GM12878 (cell line): ENCODE measurements around the gene NOX1.
"Not testable (repeated sequence)": the region's sequence is repeated elsewhere in the genome, so short reads cannot be mapped to it uniquely, and the experiment has no call there.

Experiments used
- BRCA1 ChIP-seq: IDR thresholded peaks from 2 replicates; pipeline ENCODE4 v1.6.1; 2011; ENCODE audit warnings: low read depth, low read length, improper control_type of control experiment
- EP300 ChIP-seq, 2 experiments: fragments of 150-350 bp in 1 of 2; IDR thresholded peaks; 2 replicates each; pipeline ENCODE4 v1.6.1; 2011 to 2012; ENCODE audit warnings: low read depth in 2 of 2, low read length in 2 of 2, borderline replicate concordance in 1 of 2, improper control_type of control experiment in 1 of 2, inconsistent platforms in 1 of 2; ENCODE audit not compliant: control insufficient read depth in 1 of 2
- EZH2 ChIP-seq: IDR thresholded peaks from 2 replicates; pipeline ENCODE4 v1.6.1; 2012; ENCODE audit warnings: low read depth, mild to moderate bottlenecking, control low read depth, inconsistent platforms, low read length, borderline replicate concordance; ENCODE audit not compliant: control insufficient read depth
- FOXK2 ChIP-seq: fragments of 450-650 bp; IDR thresholded peaks from 2 replicates; pipeline ENCODE4 v1.6.1; 2017; ENCODE audit warnings: mild to moderate bottlenecking, moderate library complexity
- GABPA ChIP-seq: IDR thresholded peaks from 2 replicates; pipeline ENCODE4 v1.6.1; 2014; ENCODE audit warnings: antibody characterized with exemption, low read depth, mild to moderate bottlenecking, inconsistent platforms
- JUND ChIP-seq: IDR thresholded peaks from 2 replicates; pipeline ENCODE4 v1.6.1; 2012; ENCODE audit warnings: low read depth, mild to moderate bottlenecking, low read length, improper control_type of control experiment, moderate library complexity
- MYC ChIP-seq: IDR thresholded peaks from 2 replicates; pipeline ENCODE4 v1.6.1; 2011; ENCODE audit warnings: mild to moderate bottlenecking, low read length, moderate library complexity, inconsistent platforms; ENCODE audit not compliant: insufficient read depth, insufficient replicate concordance, insufficient read length, severe bottlenecking
- NBN ChIP-seq: fragments of 450-650 bp; IDR thresholded peaks from 2 replicates; pipeline ENCODE4 v1.6.1; 2016
- NR2C1 ChIP-seq: fragments of 450-650 bp; IDR thresholded peaks from 2 replicates; pipeline ENCODE4 v1.6.1; 2017; ENCODE audit warnings: antibody characterized with exemption, mild to moderate bottlenecking, moderate library complexity
- SMAD1 ChIP-seq: fragments of 450-650 bp; IDR thresholded peaks from 2 replicates; pipeline ENCODE4 v1.6.1; 2018; ENCODE audit warnings: mild to moderate bottlenecking, low read depth; ENCODE audit not compliant: partially characterized antibody
- TCF7 ChIP-seq: IDR thresholded peaks from 2 replicates; pipeline ENCODE4 v1.6.1; 2014; ENCODE audit warnings: antibody characterized with exemption, borderline replicate concordance
- TF ChIP-seq, protein P1 (sequence below), 3 experiments: IDR thresholded peaks in 2 of 3; conservative IDR thresholded peaks in 1 of 3; 2 replicates each; pipeline ENCODE4 v1.5.1; 2011; ENCODE audit warnings: low read depth in 3 of 3, low read length in 3 of 3, mild to moderate bottlenecking in 3 of 3, control low read depth in 2 of 3, moderate library complexity in 2 of 3, inconsistent platforms in 1 of 3, mixed read lengths in 1 of 3; ENCODE audit not compliant: control insufficient read depth in 2 of 3, insufficient read depth in 1 of 3; ENCODE audit errors: extremely low read depth in 1 of 3
- TF ChIP-seq, protein P2 (sequence below): IDR thresholded peaks from 2 replicates; pipeline ENCODE4 v1.6.1; 2012; ENCODE audit warnings: mild to moderate bottlenecking, low read depth, low read length
- TF ChIP-seq, protein P3 (sequence below): IDR thresholded peaks from 2 replicates; pipeline ENCODE4 v1.6.1; 2011; ENCODE audit warnings: low read depth, mild to moderate bottlenecking, low read length, moderate library complexity, borderline replicate concordance; ENCODE audit errors: extremely low read depth

GRCh38 chrX:100796371-100796770 is 77.8 kb downstream of the NOX1 start:
- not testable (repeated sequence) for TF ChIP-seq FOXK2; SMAD1; GABPA; EP300 (IDR thresholded peaks at IDR 0.05; ENCODE audit: borderline replicate concordance in 1 of 2, control insufficient read depth in 1 of 2, low read depth in 2 of 2, low read length in 2 of 2); JUND; NR2C1; TCF7; NBN; MYC; BRCA1; EZH2
- TF ChIP-seq, protein P1, sequence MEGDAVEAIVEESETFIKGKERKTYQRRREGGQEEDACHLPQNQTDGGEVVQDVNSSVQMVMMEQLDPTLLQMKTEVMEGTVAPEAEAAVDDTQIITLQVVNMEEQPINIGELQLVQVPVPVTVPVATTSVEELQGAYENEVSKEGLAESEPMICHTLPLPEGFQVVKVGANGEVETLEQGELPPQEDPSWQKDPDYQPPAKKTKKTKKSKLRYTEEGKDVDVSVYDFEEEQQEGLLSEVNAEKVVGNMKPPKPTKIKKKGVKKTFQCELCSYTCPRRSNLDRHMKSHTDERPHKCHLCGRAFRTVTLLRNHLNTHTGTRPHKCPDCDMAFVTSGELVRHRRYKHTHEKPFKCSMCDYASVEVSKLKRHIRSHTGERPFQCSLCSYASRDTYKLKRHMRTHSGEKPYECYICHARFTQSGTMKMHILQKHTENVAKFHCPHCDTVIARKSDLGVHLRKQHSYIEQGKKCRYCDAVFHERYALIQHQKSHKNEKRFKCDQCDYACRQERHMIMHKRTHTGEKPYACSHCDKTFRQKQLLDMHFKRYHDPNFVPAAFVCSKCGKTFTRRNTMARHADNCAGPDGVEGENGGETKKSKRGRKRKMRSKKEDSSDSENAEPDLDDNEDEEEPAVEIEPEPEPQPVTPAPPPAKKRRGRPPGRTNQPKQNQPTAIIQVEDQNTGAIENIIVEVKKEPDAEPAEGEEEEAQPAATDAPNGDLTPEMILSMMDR (IDR thresholded peaks at IDR 0.05 in 2 of 3, conservative IDR thresholded peaks at IDR 0.05 in 1 of 3; ENCODE audit: control insufficient read depth in 2 of 3, extremely low read depth in 1 of 3, insufficient read depth in 1 of 3, low read depth in 3 of 3, low read length in 3 of 3), result not testable (repeated sequence)
- TF ChIP-seq, protein P2, sequence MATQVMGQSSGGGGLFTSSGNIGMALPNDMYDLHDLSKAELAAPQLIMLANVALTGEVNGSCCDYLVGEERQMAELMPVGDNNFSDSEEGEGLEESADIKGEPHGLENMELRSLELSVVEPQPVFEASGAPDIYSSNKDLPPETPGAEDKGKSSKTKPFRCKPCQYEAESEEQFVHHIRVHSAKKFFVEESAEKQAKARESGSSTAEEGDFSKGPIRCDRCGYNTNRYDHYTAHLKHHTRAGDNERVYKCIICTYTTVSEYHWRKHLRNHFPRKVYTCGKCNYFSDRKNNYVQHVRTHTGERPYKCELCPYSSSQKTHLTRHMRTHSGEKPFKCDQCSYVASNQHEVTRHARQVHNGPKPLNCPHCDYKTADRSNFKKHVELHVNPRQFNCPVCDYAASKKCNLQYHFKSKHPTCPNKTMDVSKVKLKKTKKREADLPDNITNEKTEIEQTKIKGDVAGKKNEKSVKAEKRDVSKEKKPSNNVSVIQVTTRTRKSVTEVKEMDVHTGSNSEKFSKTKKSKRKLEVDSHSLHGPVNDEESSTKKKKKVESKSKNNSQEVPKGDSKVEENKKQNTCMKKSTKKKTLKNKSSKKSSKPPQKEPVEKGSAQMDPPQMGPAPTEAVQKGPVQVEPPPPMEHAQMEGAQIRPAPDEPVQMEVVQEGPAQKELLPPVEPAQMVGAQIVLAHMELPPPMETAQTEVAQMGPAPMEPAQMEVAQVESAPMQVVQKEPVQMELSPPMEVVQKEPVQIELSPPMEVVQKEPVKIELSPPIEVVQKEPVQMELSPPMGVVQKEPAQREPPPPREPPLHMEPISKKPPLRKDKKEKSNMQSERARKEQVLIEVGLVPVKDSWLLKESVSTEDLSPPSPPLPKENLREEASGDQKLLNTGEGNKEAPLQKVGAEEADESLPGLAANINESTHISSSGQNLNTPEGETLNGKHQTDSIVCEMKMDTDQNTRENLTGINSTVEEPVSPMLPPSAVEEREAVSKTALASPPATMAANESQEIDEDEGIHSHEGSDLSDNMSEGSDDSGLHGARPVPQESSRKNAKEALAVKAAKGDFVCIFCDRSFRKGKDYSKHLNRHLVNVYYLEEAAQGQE, result not testable (repeated sequence)
- TF ChIP-seq, protein P3, sequence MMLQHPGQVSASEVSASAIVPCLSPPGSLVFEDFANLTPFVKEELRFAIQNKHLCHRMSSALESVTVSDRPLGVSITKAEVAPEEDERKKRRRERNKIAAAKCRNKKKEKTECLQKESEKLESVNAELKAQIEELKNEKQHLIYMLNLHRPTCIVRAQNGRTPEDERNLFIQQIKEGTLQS, result not testable (repeated sequence)
